Erythroblast (primary cell): ENCODE data around the gene RPS15.

Experiments used
- GATA1 ChIP-seq: IDR thresholded peaks from 2 replicates; pipeline ENCODE4 v1.6.1; 2011; ENCODE audit warnings: low read depth, mild to moderate bottlenecking, control low read depth, low read length, moderate library complexity
- POLR2A ChIP-seq: IDR thresholded peaks from 2 replicates; pipeline ENCODE4 v1.6.1; 2011; ENCODE audit warnings: mild to moderate bottlenecking, low read length

GRCh38 chr19:1417681-1418495, 20.3 kb upstream of the RPS15 start:
- no peak for TF ChIP-seq POLR2A
- TF ChIP-seq GATA1, result no peak
